NK-92 (cell line): ENCODE measurements around the gene APBB3.

ENCODE experiments used
- DNase-seq: peaks from one replicate; lab custom pipeline; 2025; ENCODE audit not compliant: unreplicated experiment; lab: John Stamatoyannopoulos, UW

The APBB3 gene

DNA sequence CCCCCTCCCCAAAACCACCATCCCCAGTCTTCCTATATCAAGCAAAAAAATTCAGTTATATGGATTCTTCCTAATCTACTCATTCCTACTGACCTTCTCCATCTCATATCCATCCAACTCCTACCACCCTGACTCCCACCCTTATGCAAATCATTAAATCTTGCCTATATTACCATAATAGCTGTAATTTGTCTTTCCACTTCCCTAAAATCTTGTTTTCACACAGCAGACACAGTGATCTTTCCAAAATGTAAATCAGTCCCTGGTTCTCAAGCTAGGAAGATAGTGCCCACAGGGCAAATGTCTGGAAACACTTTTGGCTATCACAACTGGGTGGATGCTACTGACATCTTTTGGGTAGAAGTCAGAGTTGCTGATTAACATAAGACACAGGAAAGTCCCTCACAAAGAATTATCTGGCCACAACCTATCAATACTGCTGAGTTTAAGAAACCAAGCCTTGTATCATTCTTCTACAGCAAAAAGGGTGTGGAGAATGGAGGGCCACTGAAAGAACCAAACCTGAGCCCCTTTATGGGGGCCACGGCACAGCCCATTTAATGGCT lies 8.6 kb downstream of the APBB3 start:
- DNase-seq = no peak

DNA sequence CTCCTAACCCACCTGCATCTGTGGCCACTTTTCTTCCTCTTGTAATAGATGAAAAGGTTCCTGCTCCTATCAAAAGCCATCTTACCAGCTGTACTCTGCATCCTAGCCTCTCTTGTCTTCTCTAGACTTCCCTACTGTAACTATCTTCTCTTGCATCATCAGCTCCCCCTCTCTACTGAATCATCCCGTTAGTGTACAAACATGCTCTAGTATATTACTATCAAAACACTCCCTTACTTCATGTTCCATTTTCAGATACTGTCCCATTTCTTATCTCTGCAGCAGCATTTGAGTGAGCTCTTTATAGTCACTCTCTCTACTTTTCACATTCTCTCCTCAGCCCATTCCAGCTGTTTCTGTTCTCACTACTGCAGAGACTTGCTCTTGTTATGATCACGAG lies 9.9 kb downstream of the APBB3 start:
- DNase-seq = no peak

DNA sequence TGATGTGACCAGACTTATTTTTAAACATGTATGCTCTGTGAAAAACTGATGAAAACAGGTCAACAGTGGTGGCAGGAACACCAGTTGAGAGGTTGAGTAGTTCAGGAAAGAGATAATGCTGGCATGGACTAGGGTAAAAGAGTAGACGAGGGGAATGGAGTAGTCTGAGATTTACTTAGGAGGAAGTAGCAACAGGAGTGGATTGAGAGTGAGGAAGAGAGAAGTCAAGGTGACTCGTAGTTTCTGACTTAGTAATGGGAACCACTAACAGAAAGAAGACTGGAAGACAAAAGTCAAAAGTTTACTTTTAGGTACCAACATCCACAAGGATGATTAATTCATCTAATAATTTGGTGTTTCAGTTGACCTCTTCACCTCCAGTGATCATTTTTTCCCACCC lies 10.7 kb downstream of the APBB3 start:
- no peak for DNase-seq

DNA sequence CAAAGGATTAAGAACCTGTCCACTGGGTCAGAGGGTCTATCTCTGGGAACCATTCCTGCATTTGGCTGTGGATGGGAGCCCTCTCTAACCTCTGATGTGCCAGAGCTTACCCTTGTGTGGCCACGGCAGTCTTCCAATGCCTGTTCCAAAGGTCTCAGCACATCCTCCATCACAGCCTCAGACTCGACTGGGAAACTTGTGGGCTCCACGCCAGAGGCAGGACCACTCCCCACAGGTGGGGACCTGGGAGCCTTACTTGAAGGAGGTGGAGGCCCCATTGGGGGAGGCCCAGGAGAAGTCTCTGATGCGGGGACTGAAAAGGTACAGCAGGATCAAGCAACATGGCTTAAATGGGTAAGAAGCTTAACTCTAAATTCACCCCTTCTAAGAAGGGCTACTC lies 12.5 kb downstream of the APBB3 start:
- DNase-seq = no peak

DNA sequence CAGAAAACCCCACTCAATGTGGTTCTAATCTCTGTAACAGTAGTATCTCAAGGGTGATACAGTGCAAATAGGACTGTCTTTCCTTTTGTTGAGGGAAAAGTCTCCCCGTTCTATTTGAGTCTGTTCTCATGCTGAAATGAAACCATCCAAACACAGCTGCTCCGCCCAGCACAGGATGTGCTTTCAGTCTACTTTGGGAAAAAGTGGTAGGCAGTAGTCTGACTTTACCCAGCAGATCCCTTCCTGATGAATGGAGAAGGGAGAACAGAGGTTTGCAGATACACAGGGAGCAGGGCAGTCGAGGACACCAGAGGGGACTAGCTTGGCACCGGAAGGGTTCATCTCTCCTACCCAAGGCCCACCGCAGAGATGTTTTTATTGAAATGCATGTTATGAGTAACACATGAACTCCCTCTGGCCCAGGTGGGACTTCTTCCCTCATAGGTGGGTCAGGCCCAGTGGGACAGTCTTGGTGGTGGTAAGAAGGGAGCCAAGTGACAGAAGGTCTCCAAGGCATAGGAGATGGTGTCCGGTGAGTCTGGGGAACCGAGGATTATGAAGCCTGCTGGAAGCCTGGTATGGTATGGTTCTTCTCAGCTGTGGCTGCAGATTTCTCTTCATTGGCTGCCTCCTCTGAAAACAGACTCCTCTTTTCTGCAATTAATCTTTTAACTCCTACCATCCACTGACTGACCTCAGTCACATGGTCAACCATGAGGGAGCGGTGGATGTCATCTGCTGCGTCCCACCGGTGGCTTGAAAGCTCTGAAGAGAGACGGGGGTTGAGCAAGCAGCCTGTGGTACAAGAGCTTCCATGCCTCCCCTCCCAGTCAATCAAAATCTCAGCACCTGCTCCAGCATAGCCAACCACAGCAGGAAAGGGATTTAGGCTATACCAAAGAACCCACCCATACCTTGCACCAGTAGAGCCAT lies 14.0 kb downstream of the APBB3 start:
- DNase-seq = no peak

DNA sequence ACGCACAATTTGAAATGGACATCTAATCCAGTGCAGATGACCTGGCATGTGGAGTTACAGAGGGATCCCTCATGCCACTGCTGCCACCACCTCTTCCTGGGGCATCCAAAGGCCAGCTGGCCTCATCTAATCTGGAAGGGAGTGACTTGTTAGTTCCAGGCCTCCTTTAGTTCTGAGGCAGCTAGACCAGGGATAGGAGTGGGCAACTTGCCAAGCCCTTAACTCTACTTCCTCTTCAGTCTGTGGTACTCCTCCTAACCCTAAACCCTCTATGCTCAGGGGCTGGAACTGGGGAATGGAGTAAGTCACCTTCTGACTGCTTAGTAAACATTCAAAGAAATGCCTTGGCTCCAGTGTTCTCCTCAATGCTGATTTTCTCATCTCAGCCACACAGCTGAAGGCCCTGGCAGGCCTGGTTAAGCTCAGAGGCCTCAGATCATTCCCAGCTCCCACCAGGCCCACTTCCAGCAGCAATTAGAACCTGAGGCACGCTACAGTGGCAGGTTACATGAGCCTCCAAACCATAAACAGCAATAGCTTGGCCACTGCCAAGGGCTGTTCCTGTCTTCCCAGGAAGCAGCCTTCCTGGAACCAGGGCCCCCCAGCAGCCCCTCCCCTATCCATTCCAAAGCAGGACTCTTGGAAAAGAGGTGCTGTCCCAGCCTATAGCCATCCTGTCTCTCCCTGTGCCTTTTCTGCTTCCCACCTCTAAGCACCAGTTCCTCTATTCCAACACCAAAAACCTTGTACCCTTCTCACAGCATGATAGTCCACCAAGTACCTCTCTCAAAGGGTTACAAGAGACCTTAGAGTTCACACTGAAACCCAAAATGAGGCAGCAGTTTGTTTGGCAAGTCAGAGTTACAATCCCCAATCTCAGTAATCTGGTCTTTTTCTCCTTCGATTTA lies 14.9 kb downstream of the APBB3 start:
- DNase-seq = no peak

DNA sequence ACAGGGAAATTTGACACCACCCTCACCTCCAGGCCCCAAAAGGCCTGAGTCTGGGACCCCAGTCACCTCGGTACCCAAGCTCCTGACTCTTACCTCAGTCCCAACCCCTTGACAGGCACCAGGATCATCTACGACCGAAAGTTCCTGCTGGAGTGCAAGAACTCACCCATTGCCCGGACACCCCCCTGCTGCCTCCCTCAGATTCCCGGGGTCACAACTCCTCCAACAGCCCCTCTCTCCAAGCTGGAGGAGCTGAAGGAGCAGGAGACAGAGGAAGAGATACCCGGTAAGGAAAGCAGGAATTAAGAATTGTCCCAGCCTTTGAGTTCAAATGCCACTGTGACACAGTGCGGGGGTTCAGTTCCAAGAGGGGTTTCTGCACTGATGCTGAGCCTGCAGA lies 15.6 kb downstream of the APBB3 start:
- DNase-seq = no peak

DNA sequence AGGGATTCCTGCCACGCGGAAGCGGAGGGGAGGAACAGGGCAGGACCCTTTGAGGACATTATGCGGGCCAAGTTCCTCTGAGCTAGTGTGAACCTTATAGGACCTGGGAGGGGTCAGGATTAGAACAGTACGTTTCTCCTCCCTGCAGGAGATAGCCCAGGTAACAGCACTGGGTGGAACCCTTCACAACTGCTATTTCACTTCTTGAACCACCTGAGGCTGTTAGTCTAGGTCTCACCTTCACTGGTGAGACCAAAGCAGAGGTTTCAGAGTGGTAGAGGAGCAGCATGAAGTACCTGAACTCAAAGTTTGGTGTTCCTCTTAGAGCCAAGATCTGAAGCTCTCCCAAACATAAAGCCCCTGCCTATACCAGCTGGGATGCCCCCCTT lies 16.1 kb downstream of the APBB3 start:
- no peak for DNase-seq

DNA sequence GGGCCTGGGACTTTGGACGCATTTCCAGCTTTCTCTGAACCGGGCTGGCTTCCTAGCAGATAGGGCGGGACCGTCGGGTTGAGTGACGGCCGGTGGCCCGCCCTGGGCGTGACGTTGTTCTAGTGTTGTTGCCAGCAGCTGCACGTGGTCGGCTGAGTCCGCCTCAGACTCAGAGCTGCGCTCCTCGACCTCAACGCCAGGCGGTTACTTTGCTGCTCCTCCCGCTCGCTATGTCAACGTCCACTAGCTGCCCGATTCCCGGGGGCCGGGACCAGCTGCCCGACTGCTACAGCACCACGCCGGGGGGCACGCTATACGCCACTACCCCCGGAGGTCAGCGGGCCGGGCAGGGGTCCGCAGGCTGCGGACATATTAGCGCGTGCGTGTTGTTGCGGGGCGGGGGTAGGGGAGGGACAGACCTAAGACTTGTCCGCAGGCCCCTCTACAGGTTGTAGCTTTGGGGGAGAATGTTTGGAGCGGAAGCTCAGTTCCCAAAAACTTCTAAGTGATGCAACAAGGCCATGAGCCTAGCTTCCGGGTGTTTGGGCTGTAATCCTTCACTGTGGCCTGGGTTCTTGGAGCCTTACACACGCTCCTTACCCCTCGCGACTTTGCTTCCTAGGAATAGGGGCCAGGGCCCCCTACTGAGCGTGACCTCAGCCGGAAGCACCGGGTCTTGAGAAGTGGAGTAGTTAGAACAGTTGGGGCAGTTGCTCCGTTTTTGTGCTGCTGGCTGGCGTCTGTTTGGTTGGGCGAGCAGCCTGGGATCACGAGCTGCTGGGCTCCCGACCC lies 16.7 kb downstream of the APBB3 start, which contains the start of gene EIF4EBP3:
Gene EIF4EBP3 (plus strand): TSS at position 155 of the 792 bp plus-strand sequence. CDS start 76 bp downstream, at position 231.
- DNase-seq = no peak

DNA sequence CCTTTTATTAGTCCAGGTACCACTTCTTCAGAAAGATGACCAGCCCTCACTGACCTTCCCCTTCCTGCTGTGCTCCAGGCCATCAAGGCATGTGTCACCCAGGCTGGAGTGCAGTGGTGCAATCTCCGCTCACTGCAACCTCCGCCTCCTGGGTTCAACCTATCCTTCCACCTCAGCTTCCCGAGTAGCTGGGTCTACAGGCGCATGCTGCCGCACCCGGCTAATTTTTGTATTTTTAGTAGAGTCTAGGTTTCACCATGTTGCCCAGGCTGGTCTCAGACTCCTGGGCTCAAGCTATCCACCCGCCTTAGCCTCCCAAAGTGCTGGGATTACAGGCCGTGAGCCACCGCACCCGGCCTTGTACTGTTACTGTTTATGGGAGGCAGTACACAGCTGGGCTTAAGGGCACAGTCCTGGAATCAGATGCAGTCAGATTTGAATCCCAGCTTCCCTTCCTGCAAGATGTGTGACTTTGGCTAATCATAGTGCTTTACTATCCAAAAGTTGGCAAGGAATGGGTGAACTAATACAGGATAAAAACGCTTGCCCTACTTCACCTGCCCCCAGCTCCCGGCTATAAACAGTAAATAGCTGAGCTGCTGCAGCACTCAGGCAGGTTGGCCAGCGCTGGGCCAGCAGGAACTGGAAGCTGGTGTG lies 17.4 kb downstream of the APBB3 start:
- no peak for DNase-seq

DNA sequence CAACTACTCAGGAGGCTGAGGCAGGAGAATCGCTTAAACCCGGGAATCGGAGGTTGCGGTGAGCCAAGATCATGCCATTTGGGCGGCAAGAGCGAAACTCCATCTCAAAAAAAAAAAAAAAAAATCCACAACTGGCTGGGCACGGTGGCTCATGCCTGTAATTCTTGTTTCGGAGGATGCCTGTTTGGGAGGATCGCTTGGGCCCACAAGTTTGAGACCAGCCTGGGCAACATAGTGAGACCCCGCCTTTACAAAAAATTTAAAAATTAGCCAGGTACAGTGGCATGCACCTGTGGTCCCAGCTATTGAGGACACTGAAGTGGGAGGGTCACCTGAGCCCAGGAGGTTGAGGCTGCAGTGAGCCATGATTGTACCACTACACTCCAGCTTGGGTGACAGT lies 18.8 kb downstream of the APBB3 start:
- DNase-seq = no peak

DNA sequence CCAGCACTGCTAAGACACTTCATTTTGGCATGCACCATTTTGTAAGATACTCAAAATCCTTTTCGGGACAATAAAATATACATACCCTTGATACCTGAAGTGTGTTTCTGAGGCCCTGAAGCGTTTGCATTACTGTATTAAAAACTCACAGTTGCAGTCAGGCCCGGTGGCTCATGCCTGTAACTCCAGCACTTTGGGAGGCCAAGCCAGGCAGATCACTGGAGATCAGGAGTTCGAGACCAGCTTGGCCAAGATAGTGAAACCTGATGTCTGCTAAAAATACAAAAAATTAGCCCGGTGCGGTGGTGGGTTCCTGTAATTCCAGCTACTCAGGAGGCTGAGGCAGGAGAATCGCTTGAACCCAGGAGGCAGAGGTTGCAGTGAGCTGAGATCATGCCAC lies 19.4 kb downstream of the APBB3 start:
- no peak for DNase-seq

DNA sequence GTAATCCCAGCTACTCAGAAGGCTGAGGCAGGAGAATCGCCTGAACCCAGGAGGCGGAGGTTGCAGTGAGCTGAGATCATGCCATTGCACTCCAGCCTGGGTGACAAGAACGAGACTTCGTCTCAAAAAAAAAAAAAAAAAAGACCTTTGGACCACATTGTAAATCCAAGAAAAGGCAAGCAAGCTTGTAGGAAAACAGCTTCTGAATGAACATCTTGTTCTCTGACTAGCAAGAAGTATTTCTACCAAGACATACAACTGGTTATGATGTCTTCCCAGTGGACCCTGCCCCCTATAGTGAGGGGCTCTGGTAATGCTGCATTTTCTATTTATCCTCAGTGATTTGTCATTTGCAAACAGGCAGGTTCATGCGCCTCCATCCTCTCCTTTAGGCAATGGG lies 21.4 kb downstream of the APBB3 start:
- DNase-seq = no peak

DNA sequence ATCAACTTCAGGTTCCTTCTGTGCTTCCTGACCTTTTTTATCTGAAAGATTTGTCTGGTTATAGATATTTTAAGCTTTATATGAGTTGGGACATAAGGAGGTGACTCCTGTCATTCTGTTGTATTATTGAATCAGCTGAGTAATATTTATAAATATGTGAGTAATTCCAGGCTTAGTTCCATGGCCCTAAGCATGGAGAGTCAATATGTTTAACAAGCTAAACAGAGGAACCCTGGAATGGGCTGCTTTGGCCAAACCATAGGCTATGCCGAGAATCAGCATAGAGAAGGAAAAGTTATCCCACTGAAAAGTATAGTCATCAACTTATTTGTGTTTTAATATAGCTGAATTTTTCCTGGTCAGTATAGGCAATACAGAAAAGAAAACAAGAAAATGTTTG lies 24.2 kb downstream of the APBB3 start:
- DNase-seq = no peak

DNA sequence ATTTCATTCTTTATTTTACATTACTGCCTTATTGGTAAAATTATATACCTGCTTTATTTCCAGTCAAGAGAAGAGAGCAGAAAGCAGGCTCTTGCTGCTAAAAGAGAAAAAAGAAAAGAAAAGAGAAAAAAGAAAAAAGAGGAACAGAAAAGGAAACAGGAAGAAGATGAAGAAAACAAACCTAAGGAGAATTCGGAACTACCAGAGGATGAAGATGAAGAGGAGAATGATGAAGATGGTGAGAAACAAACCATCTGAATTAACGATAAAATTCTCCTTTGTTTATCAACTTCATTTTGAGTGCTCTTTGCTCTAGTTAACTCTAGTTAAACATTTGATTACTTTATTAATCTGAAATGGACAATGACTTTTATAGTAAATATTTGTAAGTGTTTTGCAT lies 40.4 kb downstream of the APBB3 start:
- no peak for DNase-seq

DNA sequence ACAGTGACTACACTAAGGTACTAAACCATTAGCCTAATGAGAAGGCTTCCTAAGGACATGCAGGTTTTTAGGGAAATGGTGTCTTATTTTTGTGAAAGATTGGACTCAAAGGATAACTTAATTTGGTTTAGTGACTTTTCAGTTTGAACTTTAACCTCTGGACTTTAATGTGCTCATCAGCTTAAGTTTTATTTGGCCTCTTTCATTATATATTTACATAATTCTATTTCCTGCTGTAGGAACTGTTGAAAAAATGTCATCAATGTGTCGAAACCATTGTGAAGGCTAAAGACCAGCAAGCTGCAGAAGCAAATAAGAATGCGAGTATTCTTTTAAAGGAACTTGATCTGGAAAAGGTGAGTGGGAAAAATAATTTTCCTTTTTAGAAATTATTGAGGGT lies 51.3 kb downstream of the APBB3 start:
- no peak for DNase-seq

DNA sequence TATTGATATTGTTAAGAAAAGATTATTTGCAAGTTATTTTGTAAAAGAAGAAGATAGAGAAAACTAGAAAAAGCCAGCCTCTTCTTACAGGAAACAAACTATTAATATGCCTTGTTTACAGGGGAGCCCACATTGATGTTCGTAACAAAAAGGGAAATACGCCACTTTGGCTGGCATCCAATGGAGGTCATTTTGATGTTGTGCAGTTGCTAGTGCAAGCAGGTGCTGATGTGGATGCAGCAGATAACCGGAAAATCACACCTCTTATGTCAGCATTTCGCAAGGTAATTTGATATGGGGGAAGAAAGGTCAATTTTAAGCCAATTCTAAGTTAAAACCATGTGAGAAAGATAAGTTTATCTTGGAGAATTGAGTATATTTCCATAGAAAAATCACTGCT lies 54.5 kb downstream of the APBB3 start:
- no peak for DNase-seq
